Loucy (cell line): ENCODE measurements around the gene FOS.

Experiments
- CTCF ChIP-seq: fragments of 200-600 bp; sonication (generic); conservative IDR thresholded peaks from 2 replicates; pipeline ENCODE4 v1.5.1; 2014; ENCODE audit warnings: mild to moderate bottlenecking, antibody characterized with exemption, low read length
- EZH2phosphoT487 ChIP-seq: fragments of 200-600 bp; IDR thresholded peaks from 2 replicates; pipeline ENCODE4 v1.6.1; 2018; ENCODE audit warnings: antibody characterized with exemption, mild to moderate bottlenecking, moderate library complexity, borderline replicate concordance

- TF ChIP-seq CTCF = no peak
- TF ChIP-seq EZH2phosphoT487 = no peak
Observed at GRCh38 chr14:75229661-75230139, 48.9 kb upstream of the FOS start.
